ENCODE data around the gene AMFR. TPM values are rescaled to one million over a fixed set of nuclear protein-coding genes. Genes with fewer than 3 reads are reported as not detected.

Gene AMFR
- polyA plus RNA-seq, 1 donor (not counting 4 experiments of a cell fraction or from before 2014, with no cell fraction given): 36.9 TPM

DNA sequence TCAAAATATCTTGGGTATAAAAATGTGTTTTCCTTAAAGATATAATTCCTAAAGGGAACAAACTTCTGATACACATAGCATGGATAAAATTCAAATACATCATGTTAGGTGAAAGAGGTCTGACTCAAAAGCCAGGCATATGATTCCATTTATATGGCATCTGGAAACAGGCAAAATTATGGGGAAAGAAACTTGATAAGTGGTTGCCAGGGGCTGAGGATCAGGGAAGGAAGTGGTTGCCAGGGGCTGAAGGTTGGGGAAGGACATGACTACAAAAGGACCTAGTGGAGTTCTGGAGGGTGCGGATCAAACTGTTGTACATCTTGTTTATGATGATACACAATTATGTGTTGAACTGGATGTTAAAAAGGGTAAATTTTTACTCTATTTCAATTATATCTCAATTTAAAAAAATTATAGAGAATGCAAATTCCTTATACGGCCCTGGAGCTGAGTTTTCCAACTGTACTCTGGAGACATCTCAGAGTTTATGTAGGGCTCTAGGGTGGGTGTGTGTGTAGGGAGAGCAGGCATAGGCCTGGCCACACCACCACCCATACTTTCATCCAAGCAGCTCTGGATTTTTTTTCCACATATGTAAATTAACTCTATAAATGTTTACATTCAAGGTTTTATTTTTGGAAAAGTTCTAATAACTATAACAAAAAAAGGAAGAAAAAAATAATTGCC, 55.0 kb downstream of the AMFR start:
- Histone ChIP-seq H4K20me1 (ENCODE audit: control insufficient read depth, extremely low read depth, insufficient read depth, low read length) (no peaks in the 10 kb centered on the region), H3K4me2 (ENCODE audit: control insufficient read depth, extremely low read depth, insufficient read depth, low read depth, low read length) (no peak overlapping the region), H3K36me3 (ENCODE audit: control insufficient read depth in 2 of 2, extremely low read depth in 1 of 2, insufficient read depth in 2 of 2, low read length in 2 of 2) (peaks cover 9 to 10% of the 10 kb centered on the region in 2 experiments), H3K27ac (ENCODE audit: control insufficient read depth, insufficient read depth, low read length) (no peak overlapping the region), H3K9me3 (ENCODE audit: control insufficient read depth, low read depth, low read length) (no peaks in the 10 kb centered on the region), H3K4me1 (ENCODE audit: control insufficient read depth, extremely low read depth, insufficient read depth, low read length) (peaks cover 17% of the 10 kb centered on the region), H3K79me2 (ENCODE audit: control insufficient read depth, insufficient read depth, low read length) (no peaks in the 10 kb centered on the region), H2AFZ (ENCODE audit: control insufficient read depth, low read length) (no peak overlapping the region), H3K27me3 (ENCODE audit: control insufficient read depth, extremely low read depth, insufficient read depth, low read length) (no peaks in the 10 kb centered on the region), H3K9me1 (ENCODE audit: control insufficient read depth, extremely low read depth, insufficient read depth, low read length) (peaks cover 4% of the 10 kb centered on the region), H3K9ac (ENCODE audit: control insufficient read depth, extremely low read depth, insufficient read depth, low read length) (no peak overlapping the region), H3K4me3 (ENCODE audit: control insufficient read depth in 2 of 3, extremely low read depth in 1 of 3, insufficient read depth in 2 of 3, low read depth in 1 of 3, low read length in 3 of 3) (no peak overlapping the region)
- dilution Hi-C loops (cut with MboI; ENCODE audit: extremely low pct_ligation_motif_present, low sequenced_read_pairs): no loop called here
- TF ChIP-seq, protein P1, sequence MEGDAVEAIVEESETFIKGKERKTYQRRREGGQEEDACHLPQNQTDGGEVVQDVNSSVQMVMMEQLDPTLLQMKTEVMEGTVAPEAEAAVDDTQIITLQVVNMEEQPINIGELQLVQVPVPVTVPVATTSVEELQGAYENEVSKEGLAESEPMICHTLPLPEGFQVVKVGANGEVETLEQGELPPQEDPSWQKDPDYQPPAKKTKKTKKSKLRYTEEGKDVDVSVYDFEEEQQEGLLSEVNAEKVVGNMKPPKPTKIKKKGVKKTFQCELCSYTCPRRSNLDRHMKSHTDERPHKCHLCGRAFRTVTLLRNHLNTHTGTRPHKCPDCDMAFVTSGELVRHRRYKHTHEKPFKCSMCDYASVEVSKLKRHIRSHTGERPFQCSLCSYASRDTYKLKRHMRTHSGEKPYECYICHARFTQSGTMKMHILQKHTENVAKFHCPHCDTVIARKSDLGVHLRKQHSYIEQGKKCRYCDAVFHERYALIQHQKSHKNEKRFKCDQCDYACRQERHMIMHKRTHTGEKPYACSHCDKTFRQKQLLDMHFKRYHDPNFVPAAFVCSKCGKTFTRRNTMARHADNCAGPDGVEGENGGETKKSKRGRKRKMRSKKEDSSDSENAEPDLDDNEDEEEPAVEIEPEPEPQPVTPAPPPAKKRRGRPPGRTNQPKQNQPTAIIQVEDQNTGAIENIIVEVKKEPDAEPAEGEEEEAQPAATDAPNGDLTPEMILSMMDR (optimal IDR thresholded peaks at IDR 0.05 in 1 of 3, IDR thresholded peaks at IDR 0.05 in 1 of 3, conservative IDR thresholded peaks at IDR 0.05 in 1 of 3; ENCODE audit: extremely low read depth in 1 of 3, insufficient read depth in 2 of 3, low read length in 3 of 3): no peak
- no peak for TF ChIP-seq EZH2 (IDR thresholded peaks at IDR 0.05; ENCODE audit: low read length)
- no peak for FAIRE-seq
- no peak for DNase-seq (ENCODE audit: low read depth, low spot score)

DNA sequence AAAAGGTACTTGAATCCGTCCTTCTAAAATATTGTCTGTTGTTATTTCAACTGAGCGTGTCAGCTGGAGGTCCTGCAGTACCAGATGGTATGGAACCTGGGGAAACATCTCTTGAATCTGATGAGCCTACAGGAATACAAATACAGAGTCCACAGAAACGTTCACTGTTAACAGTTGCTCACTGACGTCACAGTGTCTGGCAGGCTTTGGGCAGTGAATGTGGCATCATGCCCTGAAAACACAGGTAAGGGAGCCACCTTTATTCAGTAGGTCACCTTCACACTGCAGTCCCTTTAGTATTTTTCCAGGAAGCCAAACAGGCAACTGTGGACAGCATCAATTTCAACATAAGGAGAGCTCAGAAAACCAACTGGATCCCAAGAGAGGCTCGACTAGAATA, 56.1 kb downstream of the AMFR start:
- H3K9me1 ChIP-seq (ENCODE audit: control insufficient read depth, extremely low read depth, insufficient read depth, low read length): peaks cover 4% of the 10 kb centered on the region
- no peaks in the 10 kb centered on the region for H3K9me3 ChIP-seq (ENCODE audit: control insufficient read depth, low read depth, low read length)
- peaks cover 17% of the 10 kb centered on the region for H3K4me1 ChIP-seq (ENCODE audit: control insufficient read depth, extremely low read depth, insufficient read depth, low read length)
- no peaks in the 10 kb centered on the region for H3K79me2 ChIP-seq (ENCODE audit: control insufficient read depth, insufficient read depth, low read length)
- FAIRE-seq (no peak), DNase-seq (ENCODE audit: low read depth, low spot score) (no peak)
- no peaks in the 10 kb centered on the region for H3K27me3 ChIP-seq (ENCODE audit: control insufficient read depth, extremely low read depth, insufficient read depth, low read length)
- no peak overlapping the region for H3K4me2 ChIP-seq (ENCODE audit: control insufficient read depth, extremely low read depth, insufficient read depth, low read depth, low read length)
- peaks cover 12 to 13% of the 10 kb centered on the region in 2 experiments for H3K36me3 ChIP-seq (ENCODE audit: control insufficient read depth in 2 of 2, extremely low read depth in 1 of 2, insufficient read depth in 2 of 2, low read length in 2 of 2)
- H2AFZ ChIP-seq (ENCODE audit: control insufficient read depth, low read length): no peak overlapping the region
- no peak overlapping the region for H3K4me3 ChIP-seq (ENCODE audit: control insufficient read depth in 2 of 3, extremely low read depth in 1 of 3, insufficient read depth in 2 of 3, low read depth in 1 of 3, low read length in 3 of 3)
- no peak overlapping the region for H3K9ac ChIP-seq (ENCODE audit: control insufficient read depth, extremely low read depth, insufficient read depth, low read length)
- dilution Hi-C loops (cut with MboI; ENCODE audit: extremely low pct_ligation_motif_present, low sequenced_read_pairs): no loop called here
- TF ChIP-seq, protein P1 (optimal IDR thresholded peaks at IDR 0.05 in 1 of 3, IDR thresholded peaks at IDR 0.05 in 1 of 3, conservative IDR thresholded peaks at IDR 0.05 in 1 of 3; ENCODE audit: extremely low read depth in 1 of 3, insufficient read depth in 2 of 3, low read length in 3 of 3): no peak
- TF ChIP-seq EZH2 (IDR thresholded peaks at IDR 0.05; ENCODE audit: low read length): no peak
- no peak overlapping the region for H3K27ac ChIP-seq (ENCODE audit: control insufficient read depth, insufficient read depth, low read length)
- H4K20me1 ChIP-seq (ENCODE audit: control insufficient read depth, extremely low read depth, insufficient read depth, low read length): no peaks in the 10 kb centered on the region

All from keratinocyte (primary cell).